HG03521 (cell line): ENCODE results near the gene COX17.
"Not testable (repeated sequence)": the region's sequence is repeated elsewhere in the genome, so short reads cannot be mapped to it uniquely, and the experiment has no call there.

Source experiments
- ATAC-seq: cut with Tn5 transposase; IDR thresholded peaks from one replicate; pipeline ENCODE4 v1.9.1; 2021; ENCODE audit warnings: mild to moderate bottlenecking, moderate library complexity; ENCODE audit not compliant: unreplicated experiment

The COX17 gene, protein sequence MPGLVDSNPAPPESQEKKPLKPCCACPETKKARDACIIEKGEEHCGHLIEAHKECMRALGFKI

GRCh38 chr3:119676771-119677640 lies at the start of gene COX17:
TSS of gene COX17 (minus strand) at chr3:119677406. CDS start at chr3:119677310, 96 bp downstream.
- ATAC-seq = peak; percentile 83

DNA sequence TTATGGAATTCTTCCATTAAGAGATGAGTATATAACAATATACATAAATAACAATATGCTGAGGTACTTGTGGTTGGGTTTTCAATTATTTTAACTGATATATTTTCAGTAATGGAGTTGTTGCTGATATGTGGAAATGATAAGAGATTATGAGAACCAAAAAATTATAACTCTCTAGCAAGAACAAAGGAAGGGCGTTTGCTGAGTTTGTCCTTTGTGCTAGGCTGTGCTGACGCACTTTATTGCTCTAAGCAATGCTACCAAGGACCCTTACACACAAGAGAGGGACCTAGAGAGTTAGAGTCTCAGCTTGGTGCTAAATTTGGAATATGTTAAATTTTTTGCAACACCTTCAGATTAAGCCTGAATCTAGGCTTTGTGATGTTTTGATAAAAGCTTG lies 49.7 kb upstream of the COX17 start:
- no peak for ATAC-seq

GRCh38 chr3:119723022-119723421 lies 45.8 kb upstream of the COX17 start:
- no peak for ATAC-seq

DNA sequence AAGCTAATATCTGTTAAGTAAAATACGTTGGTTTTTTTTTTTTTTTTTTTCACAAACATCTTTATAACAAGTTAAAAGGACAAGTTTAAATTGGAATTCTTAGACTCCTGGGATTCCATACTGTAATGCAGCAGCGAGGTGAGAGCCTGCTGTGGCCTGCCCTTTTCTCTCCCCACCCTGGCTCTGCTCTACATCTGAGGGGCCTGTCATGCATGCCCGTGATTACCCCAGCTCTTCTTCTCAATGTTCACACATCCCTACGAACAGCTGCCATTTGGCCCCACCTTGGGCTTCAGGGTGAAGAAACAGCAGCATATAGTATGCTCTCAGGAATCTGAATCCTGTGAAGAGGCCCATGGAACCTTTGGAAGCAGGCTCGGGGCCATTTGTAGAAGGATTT lies 40.3 kb upstream of the COX17 start:
- no peak for ATAC-seq

- no peak for ATAC-seq
These were observed 39.8 kb upstream of the COX17 start for GRCh38 chr3:119716998-119717397.

GRCh38 chr3:119715105-119715504 lies 37.9 kb upstream of the COX17 start:
- ATAC-seq = no peak

DNA sequence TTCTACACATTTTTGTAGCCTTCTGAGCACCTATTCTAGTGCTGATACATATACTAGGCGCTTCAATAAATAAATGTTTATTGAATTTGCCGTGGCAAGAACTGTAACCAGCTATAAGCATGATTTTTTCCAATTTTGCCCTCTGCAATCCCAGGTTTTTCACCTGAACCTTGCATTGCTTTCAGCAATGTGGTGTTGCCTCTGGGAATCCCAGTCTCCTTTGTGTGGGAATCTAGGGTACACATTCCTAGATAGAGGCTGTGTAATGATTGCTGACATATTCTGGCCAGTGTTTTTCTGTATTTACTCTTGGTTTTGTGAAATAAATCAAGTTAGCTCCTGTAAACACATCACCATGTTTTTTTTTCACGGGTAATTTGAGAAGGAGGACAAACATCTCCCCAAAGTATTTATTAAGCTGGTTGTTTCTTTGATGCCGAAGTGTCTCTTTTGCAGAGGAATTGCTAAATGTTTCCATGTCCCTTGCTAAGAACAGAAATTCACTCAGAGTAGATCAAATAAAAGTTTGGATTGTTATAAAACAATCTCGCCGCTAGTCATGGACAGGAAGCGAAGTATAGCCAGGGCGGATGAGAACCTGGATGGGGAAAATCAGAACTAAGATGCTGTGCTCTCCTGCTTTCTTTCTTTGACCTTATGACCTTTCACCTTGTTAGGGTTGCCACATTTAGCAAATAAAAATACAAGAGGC lies 26.8 kb upstream of the COX17 start:
- ATAC-seq = no peak

DNA sequence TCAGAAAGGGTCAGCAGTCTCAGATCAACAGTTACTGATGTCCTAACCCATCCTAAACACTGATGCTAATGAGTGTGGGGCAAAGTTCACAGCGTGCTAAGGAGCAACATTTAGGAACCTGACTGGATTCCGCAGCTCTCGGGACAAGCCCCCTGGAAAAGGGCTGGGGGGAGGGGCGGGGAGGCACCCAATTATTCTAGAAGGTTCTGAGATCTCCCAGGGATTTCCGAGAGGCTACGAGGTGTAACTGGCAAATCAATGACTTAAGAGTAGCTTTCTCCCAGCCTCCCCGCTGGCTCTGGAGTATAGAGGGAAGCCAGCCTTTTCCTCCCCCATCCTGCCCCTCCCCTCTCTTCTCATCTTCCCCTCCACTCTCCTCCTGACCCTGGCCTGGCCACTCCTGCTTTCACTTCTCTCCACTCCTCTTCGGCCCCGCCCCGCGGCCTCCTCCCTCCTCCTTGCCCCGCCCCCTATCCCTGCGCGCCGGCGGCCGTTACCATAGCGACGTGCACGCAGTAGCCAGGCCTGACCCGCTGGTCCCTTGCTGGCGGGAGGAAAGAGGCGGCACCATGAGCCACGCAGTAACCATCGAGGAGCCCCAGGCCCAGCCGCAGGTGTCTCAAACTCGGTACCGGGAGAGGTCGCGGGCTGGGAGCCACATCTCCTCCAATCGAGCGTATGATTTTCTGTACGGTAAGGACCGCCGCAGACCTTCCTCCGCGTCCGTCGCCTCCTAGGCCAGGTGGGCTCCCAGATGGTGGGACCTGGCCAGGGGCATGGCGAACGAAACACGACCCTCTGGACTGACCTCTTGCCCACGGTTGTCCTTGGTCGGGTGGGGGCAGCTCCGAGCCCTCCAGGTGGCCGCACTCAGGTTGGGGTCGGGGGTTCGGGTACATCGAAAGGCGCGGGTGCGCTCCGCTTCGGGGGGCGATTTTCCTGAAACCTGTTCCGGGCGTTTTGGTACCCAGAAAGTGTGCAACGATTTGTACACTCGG lies 25.6 kb upstream of the COX17 start, which contains the start of gene CFAP91:
Gene CFAP91, plus strand, starts transcription at position 493 of the 998 bp plus-strand sequence. Its CDS starts 77 bp downstream, at position 570.
- ATAC-seq = peak; percentile 91

- no peak for ATAC-seq
These were observed 23.9 kb upstream of the COX17 start for GRCh38 chr3:119700920-119701734.

DNA sequence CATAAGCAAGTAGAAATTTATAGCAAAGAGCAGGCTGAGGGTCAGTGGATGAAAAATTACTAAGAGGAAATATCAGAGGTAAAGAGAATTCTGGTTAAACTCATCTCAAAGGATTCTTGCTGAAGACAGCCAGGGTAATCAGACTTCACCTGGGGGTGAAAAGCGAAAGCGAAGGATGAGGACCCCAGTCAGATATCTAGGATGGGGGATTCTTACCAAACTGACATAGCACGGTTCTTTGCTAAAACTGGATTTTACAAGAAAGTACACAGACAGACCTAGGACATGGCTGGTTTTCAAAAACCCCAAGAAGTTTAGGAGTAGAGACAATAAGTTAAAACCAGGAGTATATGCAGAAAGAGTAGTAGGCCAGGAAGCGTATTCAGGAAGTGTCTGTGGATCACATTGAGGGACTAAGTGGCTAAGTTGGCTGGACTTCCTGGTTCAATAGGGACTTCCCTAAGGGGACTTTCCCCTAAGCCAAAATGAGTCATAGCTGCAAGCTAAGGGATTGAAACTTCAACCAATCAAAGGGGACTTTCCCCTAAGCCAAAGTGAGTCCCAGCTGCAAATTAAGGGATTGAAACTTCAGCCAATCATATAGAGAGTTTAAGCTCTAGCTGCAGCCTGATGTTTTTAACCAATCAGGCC lies 23.2 kb upstream of the COX17 start:
- no peak for ATAC-seq

DNA sequence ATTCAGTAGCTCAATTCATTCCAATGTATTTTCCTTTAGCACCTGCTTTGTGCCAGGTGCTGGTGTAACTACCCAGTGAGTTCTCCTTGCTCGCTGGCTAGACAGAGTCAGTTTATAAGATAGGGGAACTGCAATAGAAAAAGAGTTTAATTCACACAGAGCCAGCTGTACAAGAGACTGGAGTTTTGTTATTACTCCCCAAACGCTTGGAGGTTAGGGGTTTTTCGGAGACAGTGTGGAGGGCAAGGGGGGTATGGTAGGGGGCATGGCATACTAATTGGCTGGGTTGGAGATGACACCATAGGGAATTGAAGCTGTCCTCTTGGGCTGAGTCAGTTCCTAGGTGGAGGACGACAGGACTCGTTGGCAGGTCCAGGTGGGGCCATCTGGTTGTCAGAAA lies 20.2 kb upstream of the COX17 start:
- ATAC-seq = no peak

DNA sequence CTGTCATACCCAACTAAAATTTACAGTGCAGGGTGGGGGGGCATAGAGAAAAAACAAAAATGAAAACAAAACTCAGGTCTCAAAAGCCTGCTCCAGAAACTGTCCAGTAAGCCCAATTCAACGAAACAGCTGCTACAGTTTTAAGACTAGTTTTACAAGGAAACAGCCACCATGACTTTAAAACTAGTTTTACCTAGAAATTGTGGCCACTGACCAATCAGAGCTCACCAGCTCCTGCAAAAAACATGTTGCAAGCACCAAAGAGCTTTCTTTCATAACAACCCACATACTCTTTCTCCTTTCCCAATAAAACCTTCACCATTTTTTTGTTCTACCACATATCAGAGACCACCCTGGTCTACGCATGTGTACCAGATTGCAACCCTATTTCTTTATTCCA lies 18.3 kb upstream of the COX17 start:
- no peak for ATAC-seq

DNA sequence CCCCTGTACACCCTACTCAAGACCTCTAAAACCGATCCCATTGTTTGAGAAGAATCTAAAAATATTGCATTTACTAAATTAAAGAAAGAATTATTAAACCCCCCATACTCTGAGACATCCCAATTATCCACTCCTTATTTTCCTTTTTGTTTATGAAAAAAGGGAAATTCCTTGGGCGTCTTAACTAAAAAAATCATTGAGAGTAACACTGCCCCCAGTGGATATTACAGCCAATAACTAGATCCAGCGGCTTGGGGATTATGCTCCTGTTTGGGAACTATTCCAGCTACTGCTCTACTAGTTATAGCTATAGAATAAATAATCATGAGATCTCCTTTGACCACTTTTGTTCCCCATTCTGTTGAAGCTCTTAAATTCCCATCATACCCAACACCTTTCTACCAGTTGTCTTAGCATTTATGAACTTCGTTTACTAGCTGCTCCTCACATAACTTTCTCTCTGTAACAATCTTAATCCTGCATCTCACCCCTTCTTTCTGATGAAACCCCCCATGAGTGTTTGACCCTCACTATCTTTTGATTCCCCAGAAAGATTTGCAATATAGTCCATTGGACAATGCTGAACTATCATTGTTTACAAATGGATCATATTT lies 12.9 kb upstream of the COX17 start:
- ATAC-seq = no peak

- ATAC-seq = no peak
These were observed 6.2 kb upstream of the COX17 start for GRCh38 chr3:119683421-119683820.

DNA sequence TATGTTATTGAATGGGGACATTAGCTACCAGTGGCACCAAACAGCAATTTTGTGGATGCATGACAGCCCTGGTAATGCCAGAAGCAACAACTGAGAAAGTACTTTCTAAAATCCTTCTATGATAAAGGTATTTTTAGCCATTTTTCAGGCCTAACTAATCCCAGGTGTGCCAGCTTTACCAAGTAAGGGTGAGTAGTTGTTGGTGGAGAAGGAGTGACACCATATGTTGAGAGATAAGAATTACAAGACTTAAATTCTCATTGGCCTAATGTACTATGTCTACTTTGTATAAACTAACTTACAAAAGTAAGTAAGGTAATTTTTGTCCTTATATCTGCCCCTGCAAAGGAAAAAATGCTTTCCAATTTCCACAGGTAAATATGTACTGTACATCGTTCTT lies 4.1 kb upstream of the COX17 start:
- no peak for ATAC-seq

DNA sequence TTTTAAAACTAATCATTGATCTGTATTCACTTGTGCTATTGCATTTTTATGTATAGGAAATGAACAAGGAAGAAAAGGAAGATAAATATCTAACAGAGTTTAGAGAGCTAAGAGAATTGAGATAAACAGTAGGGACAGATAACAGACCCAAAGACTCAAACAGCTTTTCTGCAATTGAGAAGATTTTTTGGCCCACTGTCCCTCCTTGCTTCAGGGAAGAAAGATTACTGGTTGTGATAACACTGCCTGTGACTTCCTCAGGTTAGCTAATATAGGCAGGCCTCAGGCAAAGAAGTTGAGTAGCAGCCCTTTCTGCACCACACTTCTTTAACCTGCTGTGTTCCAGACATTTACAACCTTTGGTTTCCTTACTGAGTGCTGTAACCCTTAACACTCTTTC lies 2.7 kb upstream of the COX17 start:
- no peak for ATAC-seq

- ATAC-seq = not testable (repeated sequence)
These were observed 1.0 kb upstream of the COX17 start for GRCh38 chr3:119678209-119678608.

GRCh38 chr3:119677641-119677934 lies 382 bp upstream of the COX17 start:
- no peak for ATAC-seq

GRCh38 chr3:119676020-119676419 lies 1.2 kb downstream of the COX17 start:
- no peak for ATAC-seq
